HEK293T (cell line): ENCODE data around the gene ANKRD11.

Experiments used
- BHLHE40 ChIP-seq: fragments of 450-650 bp; IDR thresholded peaks from 2 replicates; pipeline ENCODE4 v1.6.1; 2016; ENCODE audit warnings: mild to moderate bottlenecking, moderate library complexity, borderline replicate concordance
- CTBP1 ChIP-seq: fragments of 450-650 bp; IDR thresholded peaks from 2 replicates; pipeline ENCODE4 v1.6.1; 2016; ENCODE audit warnings: borderline replicate concordance
- ELF4 ChIP-seq: fragments of 450-650 bp; IDR thresholded peaks from 2 replicates; pipeline ENCODE4 v1.6.1; 2017; ENCODE audit warnings: antibody characterized with exemption
- FOXA1 ChIP-seq: fragments of 450-650 bp; IDR thresholded peaks from 2 replicates; pipeline ENCODE4 v1.6.1; 2016; ENCODE audit warnings: mild to moderate bottlenecking
- HDGF ChIP-seq: fragments of 450-650 bp; IDR thresholded peaks from 2 replicates; pipeline ENCODE4 v1.6.1; 2017; ENCODE audit warnings: antibody characterized with exemption, borderline replicate concordance
- SUZ12 ChIP-seq: fragments of 450-650 bp; IDR thresholded peaks from 2 replicates; pipeline ENCODE4 v1.6.1; 2016; ENCODE audit warnings: mild to moderate bottlenecking
- TARDBP ChIP-seq: fragments of 450-650 bp; IDR thresholded peaks from 2 replicates; pipeline ENCODE4 v1.6.1; 2016
- ZNF384 ChIP-seq: fragments of 450-650 bp; IDR thresholded peaks from 2 replicates; pipeline ENCODE4 v1.6.1; 2016

DNA sequence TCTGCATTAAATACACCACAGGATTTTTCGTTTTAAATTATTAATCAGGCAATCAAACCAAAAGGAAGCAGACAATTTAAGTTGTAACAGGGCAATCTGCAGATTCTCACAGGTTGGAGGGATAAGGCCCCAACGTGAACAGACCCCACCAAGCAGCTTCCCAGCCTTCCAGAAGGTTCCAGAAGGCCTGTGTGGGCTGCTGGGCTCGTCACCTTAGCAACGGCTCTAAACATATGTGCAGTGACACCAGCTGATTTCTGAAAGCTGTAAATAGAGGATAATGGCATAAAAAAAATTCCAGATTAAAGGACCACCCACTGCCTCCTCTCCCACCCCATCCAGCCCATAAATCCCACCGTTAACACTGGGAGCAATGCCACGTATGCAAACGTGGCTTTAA is 149.1 kb downstream of the ANKRD11 start:
- no peak for TF ChIP-seq CTBP1
- no peak for TF ChIP-seq HDGF
- TF ChIP-seq SUZ12 = no peak
- TF ChIP-seq TARDBP = no peak
- no peak for TF ChIP-seq ELF4
- no peak for TF ChIP-seq BHLHE40
- TF ChIP-seq FOXA1 = no peak
- TF ChIP-seq ZNF384 = no peak
